ENCODE measurements around the gene ABHD17A.

DNA sequence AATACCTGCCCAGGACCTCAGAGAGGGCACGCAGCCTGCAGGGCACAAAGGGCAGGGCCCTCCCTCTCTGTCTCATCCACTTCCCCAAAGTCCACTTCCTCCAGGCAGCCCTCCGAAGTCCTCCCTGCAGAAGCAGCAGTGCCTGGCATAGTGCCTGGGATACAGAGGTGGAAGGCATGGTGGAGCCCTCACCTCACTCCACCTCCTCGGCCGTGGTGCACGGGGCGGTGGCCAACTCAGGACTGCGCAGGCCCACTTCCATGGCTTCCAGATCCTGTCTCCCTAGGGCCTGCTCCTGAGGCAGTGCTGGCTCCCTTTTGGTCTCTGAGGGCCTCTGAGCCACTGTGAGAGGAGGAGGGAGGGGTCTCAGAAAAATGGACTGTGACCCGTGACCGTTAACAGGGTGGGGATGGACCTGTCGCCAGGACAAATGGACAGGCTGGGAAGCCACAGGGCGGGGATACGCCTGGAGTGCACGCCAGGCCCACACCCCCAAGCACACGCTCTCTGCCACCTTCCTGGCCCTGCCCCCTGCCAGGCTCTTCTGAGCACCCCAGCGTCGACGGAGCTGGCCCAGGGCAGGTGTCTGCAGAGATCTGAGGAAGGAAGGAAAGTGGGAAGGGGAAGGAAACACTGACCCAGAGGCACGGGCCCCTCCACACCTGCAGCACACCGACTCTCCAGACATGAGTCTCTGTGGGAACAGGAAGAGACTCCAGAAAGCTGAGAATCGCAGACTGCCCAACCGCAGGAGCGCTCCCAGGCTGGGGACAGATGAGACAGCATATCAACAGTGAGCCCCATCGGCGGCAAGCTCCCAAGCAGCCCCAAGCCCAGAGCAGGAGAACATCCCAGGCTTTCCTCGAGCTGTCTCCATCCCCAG lies 45.4 kb downstream of the ABHD17A start:
- TF ChIP-seq, protein P1, sequence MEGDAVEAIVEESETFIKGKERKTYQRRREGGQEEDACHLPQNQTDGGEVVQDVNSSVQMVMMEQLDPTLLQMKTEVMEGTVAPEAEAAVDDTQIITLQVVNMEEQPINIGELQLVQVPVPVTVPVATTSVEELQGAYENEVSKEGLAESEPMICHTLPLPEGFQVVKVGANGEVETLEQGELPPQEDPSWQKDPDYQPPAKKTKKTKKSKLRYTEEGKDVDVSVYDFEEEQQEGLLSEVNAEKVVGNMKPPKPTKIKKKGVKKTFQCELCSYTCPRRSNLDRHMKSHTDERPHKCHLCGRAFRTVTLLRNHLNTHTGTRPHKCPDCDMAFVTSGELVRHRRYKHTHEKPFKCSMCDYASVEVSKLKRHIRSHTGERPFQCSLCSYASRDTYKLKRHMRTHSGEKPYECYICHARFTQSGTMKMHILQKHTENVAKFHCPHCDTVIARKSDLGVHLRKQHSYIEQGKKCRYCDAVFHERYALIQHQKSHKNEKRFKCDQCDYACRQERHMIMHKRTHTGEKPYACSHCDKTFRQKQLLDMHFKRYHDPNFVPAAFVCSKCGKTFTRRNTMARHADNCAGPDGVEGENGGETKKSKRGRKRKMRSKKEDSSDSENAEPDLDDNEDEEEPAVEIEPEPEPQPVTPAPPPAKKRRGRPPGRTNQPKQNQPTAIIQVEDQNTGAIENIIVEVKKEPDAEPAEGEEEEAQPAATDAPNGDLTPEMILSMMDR (conservative IDR thresholded peaks at IDR 0.05 in 1 of 2, IDR thresholded peaks at IDR 0.05 in 1 of 2; ENCODE audit: low read depth in 1 of 2, low read length in 2 of 2), result no peak
- no peak for TF ChIP-seq EZH2 (IDR thresholded peaks at IDR 0.05; ENCODE audit: low read length, missing control alignments)
